GM19193 (cell line): ENCODE measurements around the gene EFCAB7.

Source experiments
- POLR2A ChIP-seq: IDR thresholded peaks from 4 replicates; pipeline ENCODE4 v1.6.1; 2011; ENCODE audit not compliant: insufficient read depth, insufficient read length; ENCODE audit errors: extremely low read depth

EFCAB7 gene

GRCh38 chr1:63619558-63619957, 96.2 kb downstream of the EFCAB7 start:
- TF ChIP-seq POLR2A = no peak

GRCh38 chr1:63620671-63621070, 97.3 kb downstream of the EFCAB7 start:
- TF ChIP-seq POLR2A = no peak

GRCh38 chr1:63621075-63621474, 97.8 kb downstream of the EFCAB7 start:
- TF ChIP-seq POLR2A = no peak

GRCh38 chr1:63621698-63622097, 98.4 kb downstream of the EFCAB7 start:
- no peak for TF ChIP-seq POLR2A
